CD14-positive monocyte (primary cell): ENCODE measurements around the gene PRKCQ. TPM values are rescaled to one million over a fixed set of nuclear protein-coding genes. Genes with fewer than 3 reads are reported as not detected.

ENCODE experiments used
- DNase-seq, 3 donors: peaks; one replicate each; pipeline ENCODE4 v3.0.0-alpha.2; 2011 to 2022
- H2AFZ ChIP-seq: 2 replicates; pipeline ENCODE4 v1.6.0; 2012; ENCODE audit warnings: mild to moderate bottlenecking, low read depth, low read length, inconsistent platforms; ENCODE audit not compliant: insufficient read depth, poor library complexity, severe bottlenecking
- H3K27ac ChIP-seq, 2 donors: 1 replicate in 1 of 2; 2 replicates in 1 of 2; pipeline ENCODE4 v1.5.1; 2012 to 2013; ENCODE audit warnings: low read length in 2 of 2, control low read depth in 1 of 2, inconsistent platforms in 1 of 2, low read depth in 1 of 2, mild to moderate bottlenecking in 1 of 2
- H3K27me3 ChIP-seq, 2 donors: one replicate each; pipeline versions ENCODE4 v1.6.0 to v1.6.1; 2011 to 2013; ENCODE audit warnings: low read length in 2 of 2; ENCODE audit not compliant: control insufficient read depth in 2 of 2, insufficient read depth in 2 of 2
- H3K36me3 ChIP-seq, 2 donors: replicated peaks in 1 of 2; 1 replicate in 1 of 2; 2 replicates in 1 of 2; pipeline versions ENCODE4 v1.5.1 to v1.6.1; 2012 to 2013; ENCODE audit warnings: low read length in 2 of 2, control low read depth in 1 of 2, inconsistent platforms in 1 of 2, mild to moderate bottlenecking in 1 of 2; ENCODE audit not compliant: insufficient read depth in 2 of 2, control insufficient read depth in 1 of 2
- H3K4me1 ChIP-seq, 2 donors: 1 replicate in 1 of 2; 2 replicates in 1 of 2; pipeline versions ENCODE4 v1.5.1 to v1.6.1; 2012 to 2013; ENCODE audit warnings: low read length in 2 of 2, control low read depth in 1 of 2, inconsistent platforms in 1 of 2, mild to moderate bottlenecking in 1 of 2, moderate library complexity in 1 of 2; ENCODE audit not compliant: insufficient read depth in 2 of 2, control insufficient read depth in 1 of 2
- H3K4me2 ChIP-seq: replicated peaks from 2 replicates; pipeline ENCODE3; 2012; ENCODE audit warnings: low read length, moderate library complexity, mild to moderate bottlenecking; ENCODE audit not compliant: poor library complexity, severe bottlenecking; ENCODE audit errors: extremely low read depth
- H3K4me3 ChIP-seq, 3 experiments: fragments of 200-600 bp in 1 of 3; sonication (generic) in 1 of 3; replicated peaks in 1 of 3; 1 replicate in 2 of 3; 2 replicates in 1 of 3; pipeline ENCODE4 v1.5.1; 2011 to 2013; ENCODE audit warnings: low read length in 3 of 3, mild to moderate bottlenecking in 3 of 3, control low read depth in 2 of 3, low read depth in 2 of 3, inconsistent platforms in 1 of 3, moderate library complexity in 1 of 3
- H3K79me2 ChIP-seq: 2 replicates; pipeline ENCODE4 v1.6.0; 2012; ENCODE audit warnings: mild to moderate bottlenecking, control low read depth, inconsistent platforms, low read length, moderate library complexity; ENCODE audit not compliant: insufficient read depth
- H3K9ac ChIP-seq: 2 replicates; pipeline ENCODE4 v1.6.0; 2017; ENCODE audit warnings: low read length, mild to moderate bottlenecking; ENCODE audit not compliant: insufficient read depth, poor library complexity, severe bottlenecking
- H3K9me3 ChIP-seq, 2 donors: replicated peaks in 1 of 2; 1 replicate in 1 of 2; 2 replicates in 1 of 2; pipeline versions ENCODE4 v1.5.1 to v1.6.1; 2012 to 2013; ENCODE audit warnings: low read length in 2 of 2, control low read depth in 1 of 2; ENCODE audit not compliant: control insufficient read depth in 1 of 2, insufficient read depth in 1 of 2
- H4K20me1 ChIP-seq: 2 replicates; pipeline ENCODE4 v1.6.0; 2012; ENCODE audit warnings: mild to moderate bottlenecking, low read length, control low read depth, moderate library complexity; ENCODE audit not compliant: insufficient read depth
- H3K27ac Mint-ChIP-seq, 7 donors: one replicate each; pipeline ENCODE4 v1.8.0; 2020; ENCODE audit warnings: mild to moderate bottlenecking in 7 of 7, mixed read lengths in 7 of 7, moderate library complexity in 6 of 7, inconsistent platforms in 2 of 7
- H3K27me3 Mint-ChIP-seq, 3 donors: one replicate each; pipeline ENCODE4 v1.8.0; 2021 to 2022; ENCODE audit warnings: low read depth in 3 of 3, mild to moderate bottlenecking in 3 of 3, mixed read lengths in 3 of 3, moderate library complexity in 3 of 3, inconsistent platforms in 1 of 3
- H3K36me3 Mint-ChIP-seq, 2 donors: one replicate each; pipeline ENCODE4 v1.8.0; 2020; ENCODE audit warnings: mixed read lengths in 2 of 2, inconsistent platforms in 1 of 2, mild to moderate bottlenecking in 1 of 2
- H3K4me1 Mint-ChIP-seq: one replicate; pipeline ENCODE4 v1.8.0; 2020; ENCODE audit warnings: mild to moderate bottlenecking, mixed read lengths
- H3K4me3 Mint-ChIP-seq, 2 donors: one replicate each; pipeline ENCODE4 v1.8.0; 2020; ENCODE audit warnings: mild to moderate bottlenecking in 2 of 2, mixed read lengths in 2 of 2, moderate library complexity in 1 of 2
- H3K9me3 Mint-ChIP-seq, 7 donors: one replicate each; pipeline ENCODE4 v1.8.0; 2020 to 2022; ENCODE audit warnings: mixed read lengths in 7 of 7, mild to moderate bottlenecking in 6 of 7, moderate library complexity in 6 of 7, inconsistent platforms in 2 of 7
- WGBS: methylation state at CpG from one replicate; pipeline ENCODE4 v1.1.5; 2013; ENCODE audit warnings: missing lambda C conversion rate; ENCODE audit not compliant: insufficient coverage; 5-methylcytosine and 5-hydroxymethylcytosine counted together
- intact Hi-C, 2 donors: fragments of 100-400 bp; cut with micrococcal nuclease; formaldehyde crosslinking; loops; one replicate each; pipeline versions ENCODE4 v1.15.0 to v1.15.1; 2023
- polyA plus RNA-seq, 3 donors: library from polyadenylated mRNA; depleted of rRNA in 1 of 3; unstranded in 2 of 3; stranded (reverse) in 1 of 3; fragments of 300-500 nt in 2 of 3; fragments of >200 nt in 1 of 3; fragmentation: Illumina TruSeq in 2 of 3; gene quantifications; 1 replicate in 2 of 3; 2 replicates in 1 of 3; pipeline ENCODE4 v1.2.3, GENCODE V29; 2012 to 2021
- TF ChIP-seq, protein P1 (sequence below): fragments of 200-600 bp; IDR thresholded peaks from one replicate; pipeline ENCODE4 v1.8.0; 2022; ENCODE audit warnings: antibody characterized with exemption, mild to moderate bottlenecking

PRKCQ gene
- polyA plus RNA-seq, 3 donors: 0.01 to 0.29 (median 0.09) TPM

DNA sequence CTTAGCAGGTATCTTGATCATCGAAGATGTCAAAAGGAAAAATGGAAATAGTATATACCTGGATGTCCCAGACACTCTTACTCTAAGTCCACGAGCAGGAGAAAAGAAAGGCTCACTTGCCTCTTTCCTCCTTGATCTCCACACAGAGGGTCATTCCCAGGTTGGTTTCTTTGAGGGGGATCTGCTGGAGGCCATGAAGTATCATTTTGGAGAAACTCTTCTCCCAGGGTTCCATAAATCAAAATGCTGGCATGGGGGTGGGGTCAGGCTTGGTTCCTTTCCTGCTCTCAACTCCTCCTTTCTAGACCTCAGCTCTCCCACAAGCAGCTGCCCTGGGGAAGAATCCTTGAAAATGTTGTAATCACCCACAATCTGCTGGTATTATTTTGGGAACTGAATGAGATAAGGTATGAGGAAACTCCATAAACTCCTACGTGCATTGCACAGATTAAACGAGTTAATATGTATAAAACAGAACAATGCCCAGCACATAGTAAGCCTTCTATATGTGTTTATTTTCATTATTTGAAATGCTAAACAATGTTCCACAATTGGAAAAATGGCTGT lies 54.4 kb downstream of the PRKCQ start:
- H3K36me3 ChIP-seq: no peaks in the 10 kb centered on the region
- no peaks in the 10 kb centered on the region for H3K27me3 ChIP-seq
- Mint-ChIP-seq H3K27me3 (peaks cover 0 to 2% (median 0%) of the 10 kb centered on the region in 3 donors), H3K9me3 (no peaks in the 10 kb centered on the region), H3K36me3 (no peaks in the 10 kb centered on the region), H3K4me3 (no peak overlapping the region), H3K4me1 (peaks cover 4% of the 10 kb centered on the region), H3K27ac (no peak overlapping the region)
- TF ChIP-seq, protein P1, sequence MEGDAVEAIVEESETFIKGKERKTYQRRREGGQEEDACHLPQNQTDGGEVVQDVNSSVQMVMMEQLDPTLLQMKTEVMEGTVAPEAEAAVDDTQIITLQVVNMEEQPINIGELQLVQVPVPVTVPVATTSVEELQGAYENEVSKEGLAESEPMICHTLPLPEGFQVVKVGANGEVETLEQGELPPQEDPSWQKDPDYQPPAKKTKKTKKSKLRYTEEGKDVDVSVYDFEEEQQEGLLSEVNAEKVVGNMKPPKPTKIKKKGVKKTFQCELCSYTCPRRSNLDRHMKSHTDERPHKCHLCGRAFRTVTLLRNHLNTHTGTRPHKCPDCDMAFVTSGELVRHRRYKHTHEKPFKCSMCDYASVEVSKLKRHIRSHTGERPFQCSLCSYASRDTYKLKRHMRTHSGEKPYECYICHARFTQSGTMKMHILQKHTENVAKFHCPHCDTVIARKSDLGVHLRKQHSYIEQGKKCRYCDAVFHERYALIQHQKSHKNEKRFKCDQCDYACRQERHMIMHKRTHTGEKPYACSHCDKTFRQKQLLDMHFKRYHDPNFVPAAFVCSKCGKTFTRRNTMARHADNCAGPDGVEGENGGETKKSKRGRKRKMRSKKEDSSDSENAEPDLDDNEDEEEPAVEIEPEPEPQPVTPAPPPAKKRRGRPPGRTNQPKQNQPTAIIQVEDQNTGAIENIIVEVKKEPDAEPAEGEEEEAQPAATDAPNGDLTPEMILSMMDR: no peak
- no peaks in the 10 kb centered on the region for H4K20me1 ChIP-seq
- no CpG with 5 or more reads among the region's 4 CpGs for WGBS
- H3K79me2 ChIP-seq: no peaks in the 10 kb centered on the region
- H3K9me3 ChIP-seq: no peaks in the 10 kb centered on the region
- no peak overlapping the region for H3K27ac ChIP-seq
- H3K4me2 ChIP-seq: no peak overlapping the region
- DNase-seq: no peak
- H3K4me3 ChIP-seq: no peak overlapping the region
- H3K9ac ChIP-seq: no peak overlapping the region
- H3K4me1 ChIP-seq: no peaks in the 10 kb centered on the region
- intact Hi-C loops: no loop called here
- no peak overlapping the region for H2AFZ ChIP-seq

DNA sequence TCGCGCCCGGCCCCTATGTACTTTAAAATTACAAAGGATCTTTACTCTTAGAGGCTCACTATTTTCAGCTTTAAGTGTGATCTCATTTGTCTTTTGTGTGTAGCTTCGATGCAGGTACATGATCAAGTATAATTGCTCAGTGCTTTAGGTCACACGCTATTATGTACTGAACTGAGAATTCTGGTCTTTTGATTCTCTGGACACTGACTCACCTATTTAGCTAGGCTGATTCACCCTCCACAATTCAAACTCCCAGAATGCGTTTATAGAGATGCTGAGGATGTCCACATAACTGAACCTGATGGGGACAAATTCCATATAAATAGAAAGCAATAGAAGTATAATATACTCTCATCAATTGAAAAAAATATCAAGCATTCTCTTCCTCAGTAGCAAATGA lies 57.8 kb downstream of the PRKCQ start:
- Histone ChIP-seq H3K79me2 (no peaks in the 10 kb centered on the region), H3K36me3 (no peaks in the 10 kb centered on the region), H3K4me2 (no peak overlapping the region), H2AFZ (no peak overlapping the region), H3K4me3 (no peak overlapping the region), H3K9ac (no peak overlapping the region), H3K27ac (no peak overlapping the region), H4K20me1 (no peaks in the 10 kb centered on the region), H3K4me1 (peaks cover 0 to 5% of the 10 kb centered on the region in 2 donors), H3K9me3 (no peaks in the 10 kb centered on the region), H3K27me3 (no peaks in the 10 kb centered on the region)
- Mint-ChIP-seq H3K4me1 (peaks cover 11% of the 10 kb centered on the region), H3K27me3 (peaks cover 0 to 5% (median 0%) of the 10 kb centered on the region in 3 donors), H3K9me3 (no peaks in the 10 kb centered on the region), H3K36me3 (no peaks in the 10 kb centered on the region), H3K27ac (no peak overlapping the region), H3K4me3 (no peak overlapping the region)
- TF ChIP-seq, protein P1: no peak
- WGBS: no CpG with 5 or more reads among the region's 6 CpGs
- intact Hi-C loops: no loop called here
- DNase-seq: no peak
